Vagina (tissue), 2 donors: ENCODE results near the gene MARVELD1. TPM values are rescaled to one million over a fixed set of nuclear protein-coding genes. Genes with fewer than 3 reads are reported as not detected.
A peak's percentile ranks its signal among the peaks of the same experiment; 100 is the strongest.

ENCODE experiments used
- DNase-seq, 2 donors: peaks; one replicate each; pipeline ENCODE4 v3.0.0-alpha.2; 2017; ENCODE audit errors: extremely low spot score in 2 of 2
- H3K27ac ChIP-seq: fragments of 200-600 bp; sonication (generic); one replicate; pipeline ENCODE4 v1.5.1; 2019
- H3K27me3 ChIP-seq: fragments of 200-600 bp; sonication (generic); one replicate; pipeline ENCODE4 v1.5.1; 2019
- H3K36me3 ChIP-seq, 2 donors: fragments of 200-600 bp; sonication (generic); one replicate each; pipeline ENCODE4 v1.5.1; 2017 to 2019
- H3K4me1 ChIP-seq: fragments of 200-600 bp; sonication (generic); one replicate; pipeline ENCODE4 v1.5.1; 2019
- H3K4me3 ChIP-seq, 2 donors: fragments of 200-600 bp; sonication (generic); 1 replicate in 1 of 2; 2 replicates in 1 of 2; pipeline ENCODE4 v1.5.1; 2016 to 2019
- H3K9me3 ChIP-seq: fragments of 200-600 bp; sonication (generic); one replicate; pipeline ENCODE4 v1.5.1; 2019
- POLR2A ChIP-seq, 2 donors: fragments of 450-650 bp; IDR thresholded peaks; one replicate each; pipeline ENCODE4 v1.6.1; 2017; ENCODE audit warnings: antibody characterized with exemption in 2 of 2, mild to moderate bottlenecking in 2 of 2, moderate library complexity in 2 of 2
- POLR2AphosphoS5 ChIP-seq, 2 donors: sonication (generic); formaldehyde crosslinking; IDR thresholded peaks; one replicate each; pipeline ENCODE4 v1.9.0; 2017; ENCODE audit warnings: antibody characterized with exemption in 2 of 2, mild to moderate bottlenecking in 2 of 2, low read depth in 1 of 2; ENCODE audit not compliant: insufficient read depth in 1 of 2
- intact Hi-C: fragments of 100-400 bp; cut with DNase I; formaldehyde crosslinking; loops from one replicate; pipeline ENCODE4 v1.15.1; 2023
- total RNA-seq: library from RNA; depleted of rRNA; stranded (reverse); fragments of >200 nt; gene quantifications from one replicate; pipeline ENCODE4 v1.2.3, GENCODE V29; 2016
- TF ChIP-seq, protein P1 (sequence below), 3 experiments: fragments of 450-650 bp in 2 of 3; fragments of 200-600 bp in 1 of 3; sonication (generic) in 1 of 3; IDR thresholded peaks; one replicate each; pipeline ENCODE4 v1.5.1; 2017 to 2019; ENCODE audit warnings: antibody characterized with exemption in 3 of 3, mild to moderate bottlenecking in 2 of 3, moderate library complexity in 2 of 3

The MARVELD1 gene
- total RNA-seq, 1 donor from 2014 or later, result 24.1 TPM

DNA sequence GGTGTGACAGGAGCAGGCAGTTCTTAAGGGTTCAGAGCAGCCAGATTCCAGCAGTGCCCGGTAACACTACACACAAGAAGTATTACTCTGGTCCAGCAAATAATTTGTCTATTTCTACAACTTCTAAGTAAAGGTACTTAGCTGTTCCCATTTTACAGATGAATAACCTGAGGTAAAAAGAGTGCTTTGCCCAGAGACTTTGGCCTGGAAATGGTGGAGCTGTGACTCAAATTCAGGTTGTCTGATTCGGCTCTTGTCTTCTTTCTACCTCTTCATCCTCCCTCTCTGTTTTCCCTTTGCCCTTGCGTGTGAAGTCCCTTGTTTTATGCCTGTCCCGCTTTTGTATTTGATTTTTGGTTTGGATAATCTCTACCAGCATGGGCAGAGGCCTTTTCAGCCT, 41.2 kb downstream of the MARVELD1 start:
- H3K4me1 ChIP-seq, result no peaks in the 10 kb centered on the region
- DNase-seq, result no peak
- H3K27me3 ChIP-seq, result no peaks in the 10 kb centered on the region
- TF ChIP-seq, protein P1, sequence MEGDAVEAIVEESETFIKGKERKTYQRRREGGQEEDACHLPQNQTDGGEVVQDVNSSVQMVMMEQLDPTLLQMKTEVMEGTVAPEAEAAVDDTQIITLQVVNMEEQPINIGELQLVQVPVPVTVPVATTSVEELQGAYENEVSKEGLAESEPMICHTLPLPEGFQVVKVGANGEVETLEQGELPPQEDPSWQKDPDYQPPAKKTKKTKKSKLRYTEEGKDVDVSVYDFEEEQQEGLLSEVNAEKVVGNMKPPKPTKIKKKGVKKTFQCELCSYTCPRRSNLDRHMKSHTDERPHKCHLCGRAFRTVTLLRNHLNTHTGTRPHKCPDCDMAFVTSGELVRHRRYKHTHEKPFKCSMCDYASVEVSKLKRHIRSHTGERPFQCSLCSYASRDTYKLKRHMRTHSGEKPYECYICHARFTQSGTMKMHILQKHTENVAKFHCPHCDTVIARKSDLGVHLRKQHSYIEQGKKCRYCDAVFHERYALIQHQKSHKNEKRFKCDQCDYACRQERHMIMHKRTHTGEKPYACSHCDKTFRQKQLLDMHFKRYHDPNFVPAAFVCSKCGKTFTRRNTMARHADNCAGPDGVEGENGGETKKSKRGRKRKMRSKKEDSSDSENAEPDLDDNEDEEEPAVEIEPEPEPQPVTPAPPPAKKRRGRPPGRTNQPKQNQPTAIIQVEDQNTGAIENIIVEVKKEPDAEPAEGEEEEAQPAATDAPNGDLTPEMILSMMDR (IDR thresholded peaks at IDR 0.05), result no peak
- TF ChIP-seq POLR2A (IDR thresholded peaks at IDR 0.05), result no peak
- intact Hi-C loops, result loop anchor here (10.0 kb wide), 1 partner anchor 690 kb away; the partner anchor contains the start of gene HPS1
- H3K27ac ChIP-seq, result no peak overlapping the region
- no peaks in the 10 kb centered on the region for H3K9me3 ChIP-seq
- H3K36me3 ChIP-seq, result peaks cover 0 to 88% of the 10 kb centered on the region in 2 donors
- no peak overlapping the region for H3K4me3 ChIP-seq

- H3K9me3 ChIP-seq, result no peaks in the 10 kb centered on the region
- H3K27me3 ChIP-seq, result no peaks in the 10 kb centered on the region
- DNase-seq, result no peak
- intact Hi-C loops, result loop anchor here (10.0 kb wide), 1 partner anchor 689 kb away; the partner anchor contains the start of gene HPS1
- TF ChIP-seq, protein P1 (IDR thresholded peaks at IDR 0.05), result no peak
- TF ChIP-seq POLR2AphosphoS5 (IDR thresholded peaks at IDR 0.05; ENCODE audit: insufficient read depth in 1 of 2, low read depth in 1 of 2), result no peak
- TF ChIP-seq POLR2A (IDR thresholded peaks at IDR 0.05), result no peak
- no peak overlapping the region for H3K4me3 ChIP-seq
- H3K4me1 ChIP-seq, result no peaks in the 10 kb centered on the region
- H3K36me3 ChIP-seq, result peaks cover 0 to 81% of the 10 kb centered on the region in 2 donors
- H3K27ac ChIP-seq, result no peak overlapping the region
Measured at GRCh38 chr10:97755718-97756117, 42.2 kb downstream of the MARVELD1 start.

GRCh38 chr10:97757471-97757870, 43.9 kb downstream of the MARVELD1 start:
- no peaks in the 10 kb centered on the region for H3K27me3 ChIP-seq
- H3K36me3 ChIP-seq, result peaks cover 0 to 69% of the 10 kb centered on the region in 2 donors
- H3K27ac ChIP-seq, result no peak overlapping the region
- no peak for DNase-seq
- H3K4me1 ChIP-seq, result no peaks in the 10 kb centered on the region
- no peak overlapping the region for H3K4me3 ChIP-seq
- intact Hi-C loops, result loop anchor here (10.0 kb wide), 1 partner anchor 687 kb away; the partner anchor contains the start of gene HPS1
- TF ChIP-seq POLR2A (IDR thresholded peaks at IDR 0.05) (no peak), POLR2AphosphoS5 (IDR thresholded peaks at IDR 0.05; ENCODE audit: insufficient read depth in 1 of 2, low read depth in 1 of 2) (no peak)
- TF ChIP-seq, protein P1 (IDR thresholded peaks at IDR 0.05), result no peak
- H3K9me3 ChIP-seq, result no peaks in the 10 kb centered on the region

DNA sequence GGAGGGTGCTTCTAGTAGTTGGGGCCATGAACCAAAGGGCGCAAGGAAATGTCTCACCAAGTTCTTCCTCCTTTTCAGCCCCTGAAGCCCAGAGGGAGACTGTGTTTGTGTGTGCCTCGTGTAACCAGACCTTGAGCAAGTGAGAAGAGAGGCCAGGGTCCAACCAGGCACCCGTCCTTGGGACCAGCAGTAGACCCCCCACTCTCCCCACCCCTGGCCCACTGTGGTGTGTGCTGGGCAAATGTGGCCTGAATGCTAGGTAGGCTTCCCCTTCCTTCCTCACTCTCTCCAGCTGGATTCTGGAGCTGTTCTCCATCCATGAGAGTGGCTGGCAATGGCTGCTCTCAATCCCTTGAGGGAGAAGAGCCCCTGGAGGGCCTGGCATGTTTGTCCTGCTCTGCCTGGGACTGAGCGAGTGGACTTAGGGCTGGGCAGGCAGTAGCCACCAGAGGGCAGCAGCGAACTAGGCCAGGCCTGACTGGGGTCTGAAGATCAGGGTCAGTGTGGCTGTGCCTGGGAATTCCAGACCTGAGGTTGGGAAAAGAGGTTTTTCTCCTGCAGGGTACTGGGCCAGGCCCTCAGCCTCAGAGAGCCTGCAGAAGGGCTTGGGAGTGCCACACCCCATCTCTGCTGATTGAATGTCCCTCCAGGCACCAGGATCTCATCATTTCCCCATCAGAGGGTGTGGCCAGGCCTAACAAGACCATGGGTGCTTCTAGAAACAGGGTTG, 45.8 kb downstream of the MARVELD1 start:
- no peak for DNase-seq
- no peak for TF ChIP-seq POLR2AphosphoS5 (IDR thresholded peaks at IDR 0.05; ENCODE audit: insufficient read depth in 1 of 2, low read depth in 1 of 2)
- TF ChIP-seq, protein P1 (IDR thresholded peaks at IDR 0.05), result peak; percentile 32 to 54 (median 33)
- Histone ChIP-seq H3K9me3 (no peaks in the 10 kb centered on the region), H3K4me1 (no peaks in the 10 kb centered on the region), H3K36me3 (peaks cover 0 to 50% of the 10 kb centered on the region in 2 donors), H3K27ac (no peak overlapping the region), H3K27me3 (no peaks in the 10 kb centered on the region), H3K4me3 (no peak overlapping the region)
- intact Hi-C loops, result loop anchor here (10.0 kb wide), 1 partner anchor 685 kb away; the partner anchor contains the start of gene HPS1

DNA sequence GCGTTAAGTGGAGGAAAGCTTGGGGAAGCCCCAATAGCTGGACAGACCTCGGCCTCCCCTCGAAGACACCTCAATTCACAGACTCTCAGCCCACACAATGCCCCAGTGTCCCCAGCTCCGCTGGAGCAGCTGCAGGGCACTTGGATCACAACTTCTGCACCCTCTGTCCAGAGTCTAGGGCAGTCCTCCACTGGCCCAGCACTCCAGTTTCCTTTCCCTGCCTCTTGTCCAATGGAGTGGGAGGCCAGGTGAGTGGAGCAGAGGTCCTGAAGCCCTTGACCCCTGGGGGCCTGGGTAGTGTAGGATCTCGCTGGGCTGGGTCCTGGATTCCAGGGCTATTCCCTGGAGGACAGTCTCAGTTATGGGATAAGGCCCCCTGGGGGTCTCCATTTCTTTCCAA, 46.4 kb downstream of the MARVELD1 start:
- intact Hi-C loops, result loop anchor here (10.0 kb wide), 1 partner anchor 685 kb away; the partner anchor contains the start of gene HPS1
- Histone ChIP-seq H3K9me3 (no peaks in the 10 kb centered on the region), H3K4me3 (no peak overlapping the region), H3K27ac (no peak overlapping the region), H3K36me3 (peaks cover 0 to 44% of the 10 kb centered on the region in 2 donors), H3K27me3 (no peaks in the 10 kb centered on the region), H3K4me1 (no peaks in the 10 kb centered on the region)
- DNase-seq, result no peak
- TF ChIP-seq, protein P1 (IDR thresholded peaks at IDR 0.05), result no peak
- no peak for TF ChIP-seq POLR2AphosphoS5 (IDR thresholded peaks at IDR 0.05; ENCODE audit: insufficient read depth in 1 of 2, low read depth in 1 of 2)
- TF ChIP-seq POLR2A (IDR thresholded peaks at IDR 0.05), result no peak
